ENCODE data around the gene PRR23E. TPM values are rescaled to one million over a fixed set of nuclear protein-coding genes. Genes with fewer than 3 reads are reported as not detected.

PRR23E gene
- polyA plus RNA-seq, 1 of the 3 experiments (the other 2 are of a cell fraction): not detected

DNA sequence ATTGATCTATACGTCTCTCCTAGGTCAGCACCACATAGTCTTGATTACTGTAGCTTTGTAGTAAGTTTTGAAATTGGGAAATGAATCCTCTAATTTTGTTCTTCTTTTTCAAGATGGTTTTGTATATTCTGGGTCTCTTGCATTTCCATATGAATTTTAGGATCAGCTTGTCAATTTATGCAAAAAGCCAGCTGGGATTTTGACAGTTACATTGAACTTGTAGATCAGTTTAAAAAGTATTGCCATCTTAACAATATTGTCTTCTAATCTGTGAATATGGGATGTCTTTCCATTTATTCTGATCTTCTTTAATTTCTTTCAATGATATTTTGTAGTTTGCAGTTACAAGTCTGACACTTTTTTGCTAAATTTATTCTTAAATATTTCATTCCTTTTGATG lies 5.6 kb upstream of the PRR23E start:
- no peaks in the 10 kb centered on the region for H3K27me3 ChIP-seq (ENCODE audit: insufficient read depth)
- no peak overlapping the region for H3K4me2 ChIP-seq
- no peak overlapping the region for H3K27ac ChIP-seq (ENCODE audit: low read depth in 2 of 2, low read length in 1 of 2)
- CTCF ChIA-PET: no interaction called here
- H4K20me1 ChIP-seq (ENCODE audit: insufficient read depth): no peaks in the 10 kb centered on the region
- H3K79me2 ChIP-seq (ENCODE audit: insufficient read depth): no peaks in the 10 kb centered on the region
- no peaks in the 10 kb centered on the region for H3F3A ChIP-seq (replicated peaks; ENCODE audit: insufficient read depth)
- peaks cover 0 to 5% of the 10 kb centered on the region in 2 experiments for H3K36me3 ChIP-seq (replicated peaks in 1 of 2; ENCODE audit: control insufficient read depth in 1 of 2, insufficient read depth in 2 of 2, low read length in 1 of 2)
- no peak for TF ChIP-seq YY1 (IDR thresholded peaks at IDR 0.05; ENCODE audit: low read depth)
- TF ChIP-seq, protein P1, sequence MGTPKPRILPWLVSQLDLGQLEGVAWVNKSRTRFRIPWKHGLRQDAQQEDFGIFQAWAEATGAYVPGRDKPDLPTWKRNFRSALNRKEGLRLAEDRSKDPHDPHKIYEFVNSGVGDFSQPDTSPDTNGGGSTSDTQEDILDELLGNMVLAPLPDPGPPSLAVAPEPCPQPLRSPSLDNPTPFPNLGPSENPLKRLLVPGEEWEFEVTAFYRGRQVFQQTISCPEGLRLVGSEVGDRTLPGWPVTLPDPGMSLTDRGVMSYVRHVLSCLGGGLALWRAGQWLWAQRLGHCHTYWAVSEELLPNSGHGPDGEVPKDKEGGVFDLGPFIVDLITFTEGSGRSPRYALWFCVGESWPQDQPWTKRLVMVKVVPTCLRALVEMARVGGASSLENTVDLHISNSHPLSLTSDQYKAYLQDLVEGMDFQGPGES (IDR thresholded peaks at IDR 0.05; ENCODE audit: low read depth, low read length): no peak
- TF ChIP-seq, protein P2, sequence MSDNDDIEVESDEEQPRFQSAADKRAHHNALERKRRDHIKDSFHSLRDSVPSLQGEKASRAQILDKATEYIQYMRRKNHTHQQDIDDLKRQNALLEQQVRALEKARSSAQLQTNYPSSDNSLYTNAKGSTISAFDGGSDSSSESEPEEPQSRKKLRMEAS (IDR thresholded peaks at IDR 0.05; ENCODE audit: low read depth): no peak
- TF ChIP-seq JUND (IDR thresholded peaks at IDR 0.05): no peak
- TF ChIP-seq TCF12 (IDR thresholded peaks at IDR 0.05): no peak
- TF ChIP-seq FOSL2 (IDR thresholded peaks at IDR 0.05; ENCODE audit: borderline replicate concordance, low read depth): no peak
- TF ChIP-seq, protein P3, sequence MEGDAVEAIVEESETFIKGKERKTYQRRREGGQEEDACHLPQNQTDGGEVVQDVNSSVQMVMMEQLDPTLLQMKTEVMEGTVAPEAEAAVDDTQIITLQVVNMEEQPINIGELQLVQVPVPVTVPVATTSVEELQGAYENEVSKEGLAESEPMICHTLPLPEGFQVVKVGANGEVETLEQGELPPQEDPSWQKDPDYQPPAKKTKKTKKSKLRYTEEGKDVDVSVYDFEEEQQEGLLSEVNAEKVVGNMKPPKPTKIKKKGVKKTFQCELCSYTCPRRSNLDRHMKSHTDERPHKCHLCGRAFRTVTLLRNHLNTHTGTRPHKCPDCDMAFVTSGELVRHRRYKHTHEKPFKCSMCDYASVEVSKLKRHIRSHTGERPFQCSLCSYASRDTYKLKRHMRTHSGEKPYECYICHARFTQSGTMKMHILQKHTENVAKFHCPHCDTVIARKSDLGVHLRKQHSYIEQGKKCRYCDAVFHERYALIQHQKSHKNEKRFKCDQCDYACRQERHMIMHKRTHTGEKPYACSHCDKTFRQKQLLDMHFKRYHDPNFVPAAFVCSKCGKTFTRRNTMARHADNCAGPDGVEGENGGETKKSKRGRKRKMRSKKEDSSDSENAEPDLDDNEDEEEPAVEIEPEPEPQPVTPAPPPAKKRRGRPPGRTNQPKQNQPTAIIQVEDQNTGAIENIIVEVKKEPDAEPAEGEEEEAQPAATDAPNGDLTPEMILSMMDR (IDR thresholded peaks at IDR 0.05): no peak
- no peak for TF ChIP-seq EZH2phosphoT487 (IDR thresholded peaks at IDR 0.05; ENCODE audit: borderline replicate concordance, low read depth)
- TF ChIP-seq, protein P4, sequence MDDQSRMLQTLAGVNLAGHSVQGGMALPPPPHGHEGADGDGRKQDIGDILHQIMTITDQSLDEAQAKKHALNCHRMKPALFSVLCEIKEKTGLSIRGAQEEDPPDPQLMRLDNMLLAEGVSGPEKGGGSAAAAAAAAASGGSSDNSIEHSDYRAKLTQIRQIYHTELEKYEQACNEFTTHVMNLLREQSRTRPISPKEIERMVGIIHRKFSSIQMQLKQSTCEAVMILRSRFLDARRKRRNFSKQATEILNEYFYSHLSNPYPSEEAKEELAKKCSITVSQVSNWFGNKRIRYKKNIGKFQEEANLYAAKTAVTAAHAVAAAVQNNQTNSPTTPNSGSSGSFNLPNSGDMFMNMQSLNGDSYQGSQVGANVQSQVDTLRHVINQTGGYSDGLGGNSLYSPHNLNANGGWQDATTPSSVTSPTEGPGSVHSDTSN (IDR thresholded peaks at IDR 0.05): no peak
- TF ChIP-seq POLR2AphosphoS5 (IDR thresholded peaks at IDR 0.05; ENCODE audit: low read depth, low read length): no peak
- no peak for TF ChIP-seq NFIC (IDR thresholded peaks at IDR 0.05; ENCODE audit: borderline replicate concordance)
- no peak for TF ChIP-seq GATA2 (CRISPR knock-in tag; IDR thresholded peaks at IDR 0.05)
- TF ChIP-seq, protein P5, sequence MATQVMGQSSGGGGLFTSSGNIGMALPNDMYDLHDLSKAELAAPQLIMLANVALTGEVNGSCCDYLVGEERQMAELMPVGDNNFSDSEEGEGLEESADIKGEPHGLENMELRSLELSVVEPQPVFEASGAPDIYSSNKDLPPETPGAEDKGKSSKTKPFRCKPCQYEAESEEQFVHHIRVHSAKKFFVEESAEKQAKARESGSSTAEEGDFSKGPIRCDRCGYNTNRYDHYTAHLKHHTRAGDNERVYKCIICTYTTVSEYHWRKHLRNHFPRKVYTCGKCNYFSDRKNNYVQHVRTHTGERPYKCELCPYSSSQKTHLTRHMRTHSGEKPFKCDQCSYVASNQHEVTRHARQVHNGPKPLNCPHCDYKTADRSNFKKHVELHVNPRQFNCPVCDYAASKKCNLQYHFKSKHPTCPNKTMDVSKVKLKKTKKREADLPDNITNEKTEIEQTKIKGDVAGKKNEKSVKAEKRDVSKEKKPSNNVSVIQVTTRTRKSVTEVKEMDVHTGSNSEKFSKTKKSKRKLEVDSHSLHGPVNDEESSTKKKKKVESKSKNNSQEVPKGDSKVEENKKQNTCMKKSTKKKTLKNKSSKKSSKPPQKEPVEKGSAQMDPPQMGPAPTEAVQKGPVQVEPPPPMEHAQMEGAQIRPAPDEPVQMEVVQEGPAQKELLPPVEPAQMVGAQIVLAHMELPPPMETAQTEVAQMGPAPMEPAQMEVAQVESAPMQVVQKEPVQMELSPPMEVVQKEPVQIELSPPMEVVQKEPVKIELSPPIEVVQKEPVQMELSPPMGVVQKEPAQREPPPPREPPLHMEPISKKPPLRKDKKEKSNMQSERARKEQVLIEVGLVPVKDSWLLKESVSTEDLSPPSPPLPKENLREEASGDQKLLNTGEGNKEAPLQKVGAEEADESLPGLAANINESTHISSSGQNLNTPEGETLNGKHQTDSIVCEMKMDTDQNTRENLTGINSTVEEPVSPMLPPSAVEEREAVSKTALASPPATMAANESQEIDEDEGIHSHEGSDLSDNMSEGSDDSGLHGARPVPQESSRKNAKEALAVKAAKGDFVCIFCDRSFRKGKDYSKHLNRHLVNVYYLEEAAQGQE (IDR thresholded peaks at IDR 0.05; ENCODE audit: low read depth, low read length): no peak
- no peak for TF ChIP-seq SIN3A (IDR thresholded peaks at IDR 0.05; ENCODE audit: borderline replicate concordance, low read depth, low read length)
- TF ChIP-seq TAF1 (IDR thresholded peaks at IDR 0.05; ENCODE audit: borderline replicate concordance, low read depth, low read length): no peak
- no peak for TF ChIP-seq NRF1 (IDR thresholded peaks at IDR 0.05; ENCODE audit: low read depth, low read length)
- no peak for TF ChIP-seq RFX5 (IDR thresholded peaks at IDR 0.05; ENCODE audit: low read length)
- no peak for TF ChIP-seq FOXM1 (IDR thresholded peaks at IDR 0.05; ENCODE audit: low read depth)
- TF ChIP-seq, protein P6, sequence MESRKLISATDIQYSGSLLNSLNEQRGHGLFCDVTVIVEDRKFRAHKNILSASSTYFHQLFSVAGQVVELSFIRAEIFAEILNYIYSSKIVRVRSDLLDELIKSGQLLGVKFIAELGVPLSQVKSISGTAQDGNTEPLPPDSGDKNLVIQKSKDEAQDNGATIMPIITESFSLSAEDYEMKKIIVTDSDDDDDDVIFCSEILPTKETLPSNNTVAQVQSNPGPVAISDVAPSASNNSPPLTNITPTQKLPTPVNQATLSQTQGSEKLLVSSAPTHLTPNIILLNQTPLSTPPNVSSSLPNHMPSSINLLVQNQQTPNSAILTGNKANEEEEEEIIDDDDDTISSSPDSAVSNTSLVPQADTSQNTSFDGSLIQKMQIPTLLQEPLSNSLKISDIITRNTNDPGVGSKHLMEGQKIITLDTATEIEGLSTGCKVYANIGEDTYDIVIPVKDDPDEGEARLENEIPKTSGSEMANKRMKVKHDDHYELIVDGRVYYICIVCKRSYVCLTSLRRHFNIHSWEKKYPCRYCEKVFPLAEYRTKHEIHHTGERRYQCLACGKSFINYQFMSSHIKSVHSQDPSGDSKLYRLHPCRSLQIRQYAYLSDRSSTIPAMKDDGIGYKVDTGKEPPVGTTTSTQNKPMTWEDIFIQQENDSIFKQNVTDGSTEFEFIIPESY (IDR thresholded peaks at IDR 0.05; ENCODE audit: borderline replicate concordance, low read depth): no peak
- TF ChIP-seq, protein P7, sequence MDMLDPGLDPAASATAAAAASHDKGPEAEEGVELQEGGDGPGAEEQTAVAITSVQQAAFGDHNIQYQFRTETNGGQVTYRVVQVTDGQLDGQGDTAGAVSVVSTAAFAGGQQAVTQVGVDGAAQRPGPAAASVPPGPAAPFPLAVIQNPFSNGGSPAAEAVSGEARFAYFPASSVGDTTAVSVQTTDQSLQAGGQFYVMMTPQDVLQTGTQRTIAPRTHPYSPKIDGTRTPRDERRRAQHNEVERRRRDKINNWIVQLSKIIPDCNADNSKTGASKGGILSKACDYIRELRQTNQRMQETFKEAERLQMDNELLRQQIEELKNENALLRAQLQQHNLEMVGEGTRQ (IDR thresholded peaks at IDR 0.05; ENCODE audit: borderline replicate concordance, low read depth, low read length): no peak
- no peak overlapping the region for H2AFZ ChIP-seq (ENCODE audit: low read depth)
- H3K9me2 ChIP-seq: no peaks in the 10 kb centered on the region
- WGBS (ENCODE audit: low lambda C conversion rate): 73% methylated on average over 1 of the region's 1 CpG
- H3K4me1 ChIP-seq (ENCODE audit: control insufficient read depth in 1 of 2, insufficient read depth in 2 of 2, low read depth in 1 of 2, low read length in 1 of 2): peaks cover 0 to 3% of the 10 kb centered on the region in 2 experiments; a peak in 1 of 4 replicates
- no peak for DNase-seq
- H3K4me3 ChIP-seq (ENCODE audit: low read depth in 2 of 2, low read length in 1 of 2): no peak overlapping the region
- POLR2A ChIA-PET: no interaction called here
- H3K9me3 ChIP-seq: peaks cover 7% of the 10 kb centered on the region
- H3K9ac ChIP-seq: no peak overlapping the region

Measured in SK-N-SH (cell line).